Heart left ventricle (tissue), 13 donors: Measurements from ENCODE around the gene PSMA2.

ENCODE experiments used
- CTCF ChIP-seq, 12 donors: fragments of 200-600 bp; sonication (generic) in 4 of 12; IDR thresholded peaks; one replicate each; pipeline versions ENCODE4 v1.5.0 to v1.8.0; 2018 to 2022; ENCODE audit warnings: antibody characterized with exemption in 12 of 12, mild to moderate bottlenecking in 5 of 12
- POLR2A ChIP-seq, 2 donors: fragments of 450-650 bp; IDR thresholded peaks; one replicate each; pipeline ENCODE4 v1.6.1; 2017; ENCODE audit warnings: antibody characterized with exemption in 2 of 2, mild to moderate bottlenecking in 2 of 2, moderate library complexity in 2 of 2
- donor health status: ischemic (EF 13 %, LVEDD 7.1; RV severe dilation, severe dysfunction).
- donor health status: DM: no; HTN: yes; CAD: no.
- donor health status: DM: no; HTN: no; CAD: no.
- donor health status: ischemic (EF 25% LVEDD 6.9; RV normal size, moderate dysfunction).
- donor health status: ischemic (EF 25% LVEDD 5.7; RV mildly dilated, moderate dysfunction).
- donor health status: ischemic (EF 35%, LVEDD 5.7; RV mildly dilated, moderate dysfunction).
- donor health status: nonischemic (EF 11% LVEDD 7.7; RV severe dilation, severe dysfunction).
- donor health status: DM: yes; HTN: yes; CAD: no.
- donor health status: PGD.
- donor health status: ischemic (EF 29% LVEDD 5.4; RV normal size, mild dysfunction).
- donor health status: nonischemic (EF 23%, LVEDD 6.1; RV moderate dilation, normal function).

GRCh38 chr7:42980084-42980483 lies 48.1 kb upstream of the PSMA2 start:
- TF ChIP-seq POLR2A (IDR thresholded peaks at IDR 0.05) = no peak
- TF ChIP-seq CTCF (IDR thresholded peaks at IDR 0.05) = no peak
